Astrocyte of the hippocampus (primary cell): ENCODE results near the gene PROSER3.
"Not testable (repeated sequence)": the region's sequence is repeated elsewhere in the genome, so short reads cannot be mapped to it uniquely, and the experiment has no call there.

Source experiments
- DNase-seq: peaks from one replicate; pipeline ENCODE4 v3.0.0; 2011; ENCODE audit warnings: low read depth, low spot score

Gene PROSER3

GRCh38 chr19:35789978-35790944, 32.3 kb downstream of the PROSER3 start:
- no peak for DNase-seq

DNA sequence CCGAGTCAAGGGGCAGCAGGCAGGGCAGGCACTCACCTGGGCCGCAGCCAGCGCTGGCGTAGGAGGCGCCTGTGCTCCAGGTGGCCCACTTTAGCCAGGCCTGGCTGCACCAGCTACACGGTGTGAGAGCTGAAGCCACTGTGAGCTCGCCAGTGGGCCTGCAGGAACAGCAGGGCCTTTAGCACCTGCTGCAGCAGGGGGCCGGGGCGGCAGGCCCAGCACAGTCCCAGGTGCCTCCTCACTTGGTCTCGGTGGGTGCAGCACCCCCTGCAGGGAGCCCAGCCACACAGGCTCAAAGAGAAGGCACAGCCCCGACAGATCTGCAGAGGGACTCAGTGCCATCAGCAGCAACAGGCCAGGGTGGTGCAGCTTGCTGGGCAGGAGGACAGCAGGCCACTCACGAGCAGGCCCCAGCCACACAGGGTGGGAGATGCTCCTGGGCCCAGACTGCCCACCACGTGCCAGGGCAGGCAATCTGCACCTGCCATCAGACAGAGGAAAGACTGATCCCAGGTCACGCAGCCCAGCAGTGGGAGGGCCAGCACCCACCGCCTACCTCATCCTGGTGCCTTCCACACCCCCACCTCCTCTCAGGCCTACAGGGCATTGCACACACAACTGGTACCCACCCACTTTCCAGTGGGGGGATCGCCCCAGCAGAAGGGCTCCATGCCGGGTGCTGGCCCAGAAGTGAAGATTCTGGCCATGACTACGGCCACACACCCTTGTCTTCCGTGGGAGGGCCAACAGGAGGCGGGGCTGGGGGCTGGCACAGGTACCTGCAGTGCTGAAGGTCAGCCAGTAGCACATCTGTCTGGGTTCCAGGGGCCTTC, 33.2 kb downstream of the PROSER3 start:
- DNase-seq, result no peak

DNA sequence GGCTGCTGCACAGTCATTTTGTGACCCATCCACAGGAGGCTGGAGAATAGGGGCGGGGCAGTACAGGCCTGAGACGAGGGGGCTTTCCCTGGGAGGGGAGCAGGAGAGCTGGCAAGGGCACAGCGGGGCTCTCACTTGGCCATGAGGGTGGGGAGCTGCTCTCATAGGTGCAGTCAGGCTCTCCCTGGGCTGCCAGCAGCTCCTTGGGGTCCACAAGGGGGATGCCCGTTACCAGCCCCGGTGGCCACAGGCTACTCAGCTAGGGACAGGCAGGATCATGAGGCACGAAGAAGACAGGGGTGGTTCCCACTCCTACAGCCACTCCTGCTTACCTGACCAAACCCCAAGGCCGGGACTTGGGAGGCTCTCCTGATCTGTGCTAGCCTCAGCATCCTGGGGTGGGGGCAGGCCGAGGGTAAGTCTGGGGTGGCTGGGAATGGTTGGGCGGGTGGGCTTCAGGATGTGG, 33.9 kb downstream of the PROSER3 start:
- DNase-seq, result no peak

DNA sequence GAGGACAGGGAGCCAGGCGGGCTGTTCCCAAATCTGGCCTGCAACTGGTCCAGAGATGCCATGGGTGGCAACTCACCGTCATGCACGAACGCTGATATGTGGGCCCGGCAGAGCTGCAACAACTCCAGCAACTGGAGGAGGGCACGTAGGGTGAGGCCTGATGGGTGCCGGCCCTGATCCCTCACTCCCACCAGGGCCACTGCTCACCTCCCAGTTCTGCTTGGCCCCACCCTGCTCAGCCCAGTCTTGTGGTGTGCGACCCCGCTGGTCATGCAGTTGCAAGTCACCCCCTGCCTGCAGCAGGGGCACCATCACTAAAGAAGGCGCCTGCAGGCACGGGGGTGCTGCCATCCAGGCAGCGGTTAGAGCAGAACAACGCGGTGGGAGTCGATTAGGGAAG, 34.3 kb downstream of the PROSER3 start:
- no peak for DNase-seq

DNA sequence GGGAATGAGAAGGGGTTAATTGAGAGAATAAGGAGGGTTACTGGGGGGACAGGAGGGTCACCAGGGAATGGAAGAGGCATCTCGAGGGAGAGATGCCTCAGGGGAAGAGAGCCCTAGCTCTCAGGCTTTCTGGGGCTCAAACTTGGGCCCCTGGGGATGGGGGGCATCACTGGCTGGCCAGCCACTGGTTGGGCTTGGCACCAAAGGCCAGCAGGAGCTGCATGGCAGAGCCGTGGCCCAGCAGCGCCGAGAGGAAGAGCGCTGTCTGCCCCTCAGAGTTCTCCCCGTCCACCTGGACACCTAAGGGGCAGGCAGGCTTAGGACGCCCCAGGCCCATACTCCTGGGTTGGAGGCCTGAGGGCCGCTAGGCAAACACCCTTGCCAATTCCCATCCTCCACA, 34.9 kb downstream of the PROSER3 start:
- DNase-seq, result no peak

DNA sequence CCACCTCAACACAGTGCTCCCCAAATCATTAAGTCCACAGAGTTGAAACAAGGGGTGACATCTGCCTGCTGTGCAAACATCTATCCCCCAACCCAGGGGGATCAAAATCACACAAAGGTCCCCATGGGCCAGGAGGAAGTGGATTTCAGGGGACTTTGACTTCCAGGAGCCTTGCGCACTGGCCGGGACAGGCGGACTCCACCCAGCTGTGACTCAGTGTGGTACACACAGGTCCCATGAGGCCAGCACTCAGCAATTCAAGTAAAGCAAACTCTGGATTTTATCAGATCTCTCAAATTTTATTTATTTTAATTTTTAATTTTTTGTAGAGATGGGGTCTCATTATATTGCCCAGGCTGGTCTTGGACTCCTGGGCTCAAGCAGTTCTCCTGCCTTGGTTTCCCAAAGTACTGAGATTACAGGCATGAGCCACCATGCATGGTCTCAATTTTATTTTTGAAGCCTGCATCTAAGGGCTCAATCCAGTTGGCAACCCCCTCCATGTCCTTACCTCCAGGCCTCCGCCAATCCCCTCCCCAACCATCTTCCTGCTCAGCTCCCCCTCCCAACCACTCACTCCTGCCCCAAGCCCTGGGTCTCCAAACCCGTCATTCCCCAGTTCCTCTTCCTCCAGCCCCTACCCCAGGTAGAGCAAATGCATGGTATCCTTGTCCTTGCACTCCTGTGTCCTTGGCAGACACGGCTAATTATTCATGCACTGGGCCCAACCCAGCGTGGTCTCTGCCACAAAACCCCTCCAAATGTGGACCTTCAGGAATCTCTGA, 35.6 kb downstream of the PROSER3 start:
- DNase-seq, result no peak

GRCh38 chr19:35795564-35795963, 37.6 kb downstream of the PROSER3 start:
- not testable (repeated sequence) for DNase-seq

- DNase-seq, result no peak
Measured at GRCh38 chr19:35796645-35797542, 38.9 kb downstream of the PROSER3 start.

GRCh38 chr19:35797663-35798062, 39.7 kb downstream of the PROSER3 start:
- peak; percentile 19 for DNase-seq

DNA sequence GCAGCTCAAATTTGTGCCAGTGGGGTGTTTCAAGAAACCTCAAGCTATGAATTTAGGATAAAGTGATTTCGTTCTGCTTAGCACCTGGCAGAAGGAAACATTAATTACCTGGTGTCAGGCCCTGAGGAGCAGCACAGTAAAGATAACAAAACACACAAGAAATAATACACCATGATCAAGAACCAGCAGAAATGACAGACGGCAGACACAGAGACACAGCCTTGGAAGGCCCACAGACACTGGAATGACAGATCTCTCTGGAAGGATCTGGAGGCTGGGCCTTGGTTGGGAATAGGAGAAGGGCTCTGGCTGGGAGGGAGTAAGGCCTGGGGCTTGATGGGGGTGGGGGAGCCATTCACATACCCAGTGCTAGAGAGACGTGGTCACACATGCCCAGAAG, 43.9 kb downstream of the PROSER3 start:
- DNase-seq, result no peak

- no peak for DNase-seq
Measured at GRCh38 chr19:35805526-35806102, 47.6 kb downstream of the PROSER3 start.

DNA sequence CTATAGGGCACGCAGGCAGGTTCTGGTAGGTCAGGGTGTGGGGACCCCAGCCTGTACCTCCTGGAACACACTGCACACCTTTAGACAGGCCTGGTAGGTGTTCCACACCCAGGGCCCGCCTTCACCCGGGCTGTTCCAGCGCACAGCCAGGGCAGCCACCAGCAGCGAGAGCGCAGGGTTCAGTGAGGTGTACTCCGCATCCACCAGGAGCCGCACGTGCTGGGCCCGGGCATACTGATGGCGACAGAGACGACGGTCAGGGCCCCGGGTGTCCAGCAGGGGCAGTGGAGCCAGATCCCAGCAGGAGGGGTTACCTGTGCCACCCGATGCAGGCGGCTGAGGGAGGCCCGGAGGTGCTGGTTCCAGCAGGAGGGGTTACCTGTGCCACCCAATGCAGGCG, 48.6 kb downstream of the PROSER3 start:
- no peak for DNase-seq

- no peak for DNase-seq
Measured at GRCh38 chr19:35807633-35808032, 49.7 kb downstream of the PROSER3 start.

DNA sequence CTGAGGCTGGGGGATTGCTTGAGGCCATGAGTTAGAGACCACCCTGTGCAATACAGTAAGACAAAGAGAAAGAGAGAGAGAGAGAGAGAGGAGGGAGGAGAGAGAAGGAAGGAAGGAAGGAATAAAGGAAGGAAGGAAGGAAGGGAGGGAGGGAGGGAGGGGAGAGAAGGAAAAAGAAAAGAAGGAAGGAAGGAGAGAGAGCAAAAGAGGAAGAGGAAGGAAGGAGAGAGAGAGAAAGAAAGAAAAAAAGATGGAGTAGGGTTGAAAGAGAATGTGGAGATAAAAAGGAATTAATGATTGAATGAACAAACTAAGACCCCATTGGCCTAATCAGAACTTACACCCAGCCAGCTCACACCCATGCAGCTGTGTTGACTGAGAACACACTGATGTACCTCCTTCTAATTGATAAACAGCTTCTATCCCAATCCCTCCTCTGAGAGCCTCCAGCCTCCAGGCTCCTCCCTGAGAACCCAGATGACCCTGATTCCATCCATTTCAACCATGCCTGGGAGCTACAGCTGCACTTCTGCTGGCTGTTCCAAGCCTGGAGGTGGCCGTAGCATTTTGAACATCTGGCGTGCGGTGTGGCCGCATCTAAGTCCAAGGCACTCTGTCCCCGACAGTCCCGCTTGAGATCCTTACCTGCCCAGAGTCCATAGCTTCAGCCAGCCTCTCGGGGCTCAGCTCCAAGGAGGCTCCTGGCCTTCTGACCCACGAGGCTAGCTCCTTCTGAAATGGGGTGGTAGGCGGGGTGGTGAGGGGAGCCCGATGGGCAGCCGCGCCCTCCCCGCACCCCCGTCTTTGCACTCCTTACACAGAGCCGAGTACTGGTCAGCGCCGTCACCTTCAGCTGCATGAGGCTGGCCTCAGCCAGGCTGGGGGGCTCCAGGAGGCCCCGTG, 53.6 kb downstream of the PROSER3 start:
- DNase-seq, result no peak

DNA sequence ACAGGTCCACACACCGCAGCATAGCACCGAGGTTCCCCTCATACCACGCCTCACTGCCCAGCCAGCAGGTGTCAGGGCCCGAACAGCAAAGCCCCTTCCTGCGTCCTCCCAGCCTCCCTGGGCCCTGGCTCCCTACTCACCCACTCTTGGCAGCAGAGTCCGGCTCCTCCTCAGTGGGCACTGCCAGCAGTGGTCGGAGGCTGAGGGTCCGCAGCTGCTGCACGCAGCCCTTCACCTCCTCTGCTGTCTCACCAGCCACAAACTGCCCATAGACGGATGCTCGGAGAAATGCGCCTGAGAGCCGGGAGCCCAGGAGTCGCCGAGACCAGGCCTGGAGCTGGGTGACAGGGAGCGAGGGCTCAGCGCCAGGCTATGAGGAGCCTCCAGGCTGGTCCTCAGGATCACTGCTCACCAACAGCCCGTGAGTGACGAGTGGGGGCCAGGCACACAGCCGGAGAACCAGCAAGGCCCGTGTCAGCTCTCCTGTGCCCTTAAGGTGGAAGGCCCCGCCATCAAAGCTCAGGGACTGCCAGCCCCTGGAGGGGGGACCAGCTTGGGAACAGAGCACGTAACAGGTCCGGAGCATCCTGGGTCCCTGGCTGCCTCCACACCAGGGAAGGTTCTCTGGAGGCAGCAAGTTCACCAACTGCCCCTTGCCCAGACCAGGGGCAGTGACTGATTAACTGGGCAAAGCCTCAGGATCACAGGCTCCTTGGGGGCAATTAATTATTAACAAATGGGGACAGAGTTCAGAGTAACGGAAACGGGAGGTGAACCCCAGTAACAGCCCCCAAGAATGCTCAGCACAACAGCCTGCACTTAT, 54.5 kb downstream of the PROSER3 start, which contains the start of gene PRODH2:
Gene PRODH2, minus strand, starts transcription at position 626 of the 823 bp plus-strand sequence. Its CDS starts 40 bp downstream, at position 586.
- DNase-seq, result no peak

DNA sequence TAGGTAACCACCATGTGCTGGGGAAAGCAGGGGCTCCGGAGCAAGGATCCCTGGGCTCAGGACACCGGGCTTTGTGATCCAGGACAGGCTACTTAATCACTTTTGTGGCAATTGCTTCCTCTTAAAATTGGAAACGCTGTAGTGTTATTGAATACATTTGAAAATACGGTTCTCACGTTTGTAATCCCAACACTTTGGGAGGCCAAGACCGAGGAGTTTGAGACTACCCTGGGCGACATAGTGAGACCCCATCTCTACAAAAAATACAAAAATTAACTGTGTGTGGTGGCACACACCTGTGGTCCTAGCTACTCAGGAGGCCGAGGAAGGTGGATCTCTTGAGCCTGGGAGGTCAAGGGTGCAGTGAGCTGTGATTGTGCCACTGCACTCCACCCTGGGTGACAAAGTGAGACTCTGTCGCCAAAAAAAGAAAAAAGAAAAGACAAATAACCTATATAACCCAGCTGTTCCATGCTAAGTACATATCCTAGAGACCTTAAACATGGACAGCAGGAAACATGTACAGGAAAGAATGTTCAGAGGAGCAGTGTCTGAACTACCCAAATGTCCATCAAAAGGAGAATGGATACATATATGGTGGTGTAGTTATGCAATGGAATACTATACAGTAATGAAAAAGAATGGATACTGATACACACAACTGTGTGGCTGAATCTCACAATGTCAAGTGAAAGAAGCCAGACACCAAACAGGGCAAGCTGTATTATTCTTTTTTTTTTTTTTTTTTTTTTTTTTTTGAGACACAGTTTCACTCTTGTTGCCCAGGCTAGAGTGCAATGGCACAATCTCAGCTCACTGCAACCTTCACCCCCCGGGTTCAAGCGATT, 55.3 kb downstream of the PROSER3 start:
- DNase-seq, result no peak

GRCh38 chr19:35816262-35816661, 58.3 kb downstream of the PROSER3 start:
- DNase-seq, result no peak
